Mucosa of gallbladder (tissue), 1 donor: ENCODE measurements around the gene PLEKHA6. TPM values are rescaled to one million over a fixed set of nuclear protein-coding genes. Genes with fewer than 3 reads are reported as not detected.

Experiments used
- DNase-seq: peaks from one replicate; pipeline ENCODE4 v3.0.0-alpha.2; 2020; ENCODE audit warnings: low spot score
- total RNA-seq: library from RNA; stranded (reverse); gene quantifications from one replicate; pipeline ENCODE4 v1.2.1, GENCODE V29; 2021
- donor health status: DM: no; HTN: no; CAD: no.

PLEKHA6 gene
- total RNA-seq, 1 donor from 2014 or later, result 115 TPM

DNA sequence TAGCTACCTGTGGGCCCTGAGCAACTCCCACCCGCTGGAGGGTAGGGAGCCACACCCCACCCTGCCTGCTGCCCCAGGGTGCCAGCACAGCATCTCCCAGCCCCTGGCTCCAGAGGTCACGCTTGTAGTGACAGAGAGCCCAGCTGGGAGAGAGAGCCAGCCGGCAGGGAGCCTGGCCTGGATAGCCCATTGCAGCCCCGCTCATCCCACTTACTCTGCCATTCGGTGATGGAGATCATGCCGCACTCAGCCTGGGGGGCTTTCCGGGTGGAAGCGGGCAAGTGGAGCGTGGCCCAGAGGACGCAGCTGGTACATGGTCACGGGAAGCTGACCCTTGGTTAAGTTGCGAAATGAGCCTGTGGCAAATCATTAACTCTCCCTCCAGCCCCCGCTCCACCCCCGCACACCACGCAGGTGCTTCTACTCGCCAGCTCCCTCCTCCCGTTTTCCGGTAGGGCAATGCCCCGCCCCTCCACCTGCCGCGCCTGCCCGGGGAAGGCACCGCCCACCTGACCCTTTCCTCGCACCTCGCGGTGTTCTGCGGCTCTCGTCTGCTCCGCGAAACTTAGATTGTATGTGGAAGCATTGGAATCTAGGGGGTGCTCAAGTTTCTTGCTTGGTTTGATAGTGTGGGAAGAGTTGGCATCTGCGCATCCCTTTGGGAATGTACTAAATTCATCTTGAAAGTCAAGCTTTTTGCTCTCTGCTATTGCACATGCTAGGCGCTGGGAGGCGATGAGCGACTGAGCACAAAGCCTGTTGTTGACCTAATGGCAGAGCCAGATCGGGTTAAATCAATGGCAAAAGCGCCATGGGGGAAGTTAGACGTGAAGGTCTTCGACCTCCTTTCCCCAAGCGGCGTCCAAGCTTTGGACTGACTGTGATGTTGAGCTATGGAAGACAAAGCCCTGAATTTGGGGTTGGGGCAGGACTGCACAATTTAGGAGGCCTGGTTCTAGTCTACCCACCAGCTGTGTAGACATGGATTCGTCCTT is 145.8 kb downstream of the PLEKHA6 start, which contains the start of gene GOLT1A:
Gene GOLT1A (minus strand): TSS at position 321 of the 995 bp plus-strand sequence. CDS start 82 bp downstream, at position 239.
- peak; percentile 87 for DNase-seq

DNA sequence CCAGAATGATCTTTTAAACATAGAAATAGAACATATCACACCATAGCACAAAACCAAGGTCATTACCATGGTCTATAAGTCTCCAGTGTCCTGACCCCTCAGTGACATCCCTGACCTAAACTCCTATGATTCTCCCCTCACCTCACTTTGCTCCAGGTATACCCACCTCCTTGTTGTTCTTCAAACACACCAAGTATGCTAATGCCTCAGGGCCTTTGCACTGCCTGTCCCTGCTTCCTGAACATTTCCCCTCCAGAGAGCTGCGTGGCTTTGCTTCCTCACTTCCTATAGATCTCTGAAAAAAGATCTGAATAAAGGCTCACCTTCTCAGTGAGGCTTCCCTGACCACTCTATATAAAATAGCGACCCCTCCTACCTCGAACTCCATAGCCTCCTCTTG is 147.0 kb downstream of the PLEKHA6 start:
- DNase-seq, result no peak

DNA sequence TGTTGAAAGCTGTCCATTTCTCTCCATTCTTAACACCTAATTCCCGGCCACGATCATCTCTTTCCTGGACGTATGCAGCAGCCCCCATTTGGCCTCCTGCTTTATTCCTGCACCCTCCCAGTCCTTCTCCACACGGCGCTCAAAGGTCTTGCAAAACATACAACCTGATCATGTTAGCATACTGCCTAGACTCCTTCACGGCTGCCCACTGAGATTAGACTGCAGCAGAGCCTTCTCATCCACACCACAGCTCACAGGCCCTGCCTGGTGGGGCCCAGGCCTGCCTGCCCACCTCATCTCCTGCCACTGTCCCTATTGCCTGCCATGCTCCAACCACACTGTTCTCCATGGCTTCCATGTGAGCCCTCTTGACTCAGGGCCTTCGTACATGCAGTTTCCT is 148.7 kb downstream of the PLEKHA6 start:
- DNase-seq, result no peak

DNA sequence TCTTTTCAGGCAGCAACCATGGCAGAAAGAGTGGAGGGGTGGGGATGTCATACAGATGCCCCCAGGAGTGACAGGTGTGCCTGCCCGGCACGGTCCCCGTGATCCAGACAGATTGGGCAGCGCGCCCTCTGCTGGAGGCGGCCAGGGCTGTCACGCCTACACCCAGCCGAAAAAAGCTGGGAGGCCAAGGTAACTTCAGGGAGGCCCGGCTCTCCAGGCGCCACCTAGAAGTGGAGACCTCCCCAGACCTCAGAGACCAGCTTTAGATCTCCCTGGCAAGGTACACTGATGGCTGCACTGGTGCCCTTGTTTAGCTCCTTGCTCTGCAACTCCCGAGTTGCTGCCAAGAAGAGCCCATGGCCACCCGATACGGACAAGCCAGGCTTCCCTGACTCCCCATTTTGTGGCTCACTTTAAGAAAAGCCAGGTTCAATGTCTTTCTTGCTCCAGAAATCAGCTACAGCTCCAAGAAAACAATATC is 152.6 kb downstream of the PLEKHA6 start:
- DNase-seq, result peak; percentile 56

DNA sequence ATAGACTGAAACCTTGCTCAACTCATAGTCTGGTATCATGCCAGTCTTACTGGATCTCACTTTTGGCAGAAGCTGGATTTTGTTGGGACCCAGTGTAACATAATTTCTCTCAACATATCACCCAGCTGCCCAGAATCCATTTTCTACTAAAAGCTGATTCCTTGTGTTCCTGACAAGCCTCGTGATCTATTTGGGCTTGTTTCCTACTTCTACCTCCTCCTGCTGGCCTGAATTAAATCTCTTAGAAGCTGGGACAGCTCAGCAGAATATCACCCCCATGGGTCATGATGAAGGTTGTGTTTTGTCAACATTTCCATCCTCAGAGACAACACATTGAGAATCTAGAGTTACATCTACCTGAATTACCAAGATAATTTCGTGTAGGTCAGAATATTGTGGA is 153.6 kb downstream of the PLEKHA6 start:
- DNase-seq, result no peak

DNA sequence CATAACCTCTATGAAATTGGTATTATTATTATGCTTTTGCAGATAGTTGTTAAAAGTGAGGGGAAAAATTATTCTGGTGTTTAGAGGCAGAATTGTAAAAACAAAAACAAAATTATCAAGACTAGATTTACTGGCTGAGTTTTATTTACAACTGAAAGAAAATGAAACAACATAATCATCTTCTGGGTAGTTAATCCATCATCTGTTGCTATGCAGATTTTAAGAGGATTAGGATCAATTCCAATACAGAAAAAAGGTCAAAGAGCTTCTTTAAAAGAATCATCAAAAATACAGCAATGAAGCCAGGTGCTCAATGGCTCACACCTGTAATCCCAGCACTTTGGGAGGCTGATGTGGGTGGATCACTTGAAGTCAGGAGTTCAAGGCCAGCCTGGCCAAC is 154.2 kb downstream of the PLEKHA6 start:
- DNase-seq, result no peak

DNA sequence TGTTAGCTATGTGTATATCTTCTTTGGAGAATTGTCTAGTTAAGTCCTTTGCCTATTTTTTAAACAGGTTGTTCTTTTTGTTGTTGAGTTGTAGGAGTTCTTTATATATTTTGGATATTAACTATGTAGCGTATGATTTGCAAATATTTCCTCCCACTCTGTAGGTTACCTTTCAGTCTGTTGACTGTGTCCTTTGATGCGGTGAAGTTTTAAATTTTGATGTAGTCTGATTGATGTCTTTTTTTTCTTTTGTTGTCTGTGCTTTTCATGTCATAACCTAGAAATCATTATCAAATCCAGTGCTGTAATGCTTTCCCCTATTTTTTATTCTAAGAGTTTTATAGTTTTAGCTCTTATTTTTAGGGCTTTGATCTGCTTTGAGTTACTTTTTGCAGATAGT is 154.8 kb downstream of the PLEKHA6 start:
- no peak for DNase-seq

DNA sequence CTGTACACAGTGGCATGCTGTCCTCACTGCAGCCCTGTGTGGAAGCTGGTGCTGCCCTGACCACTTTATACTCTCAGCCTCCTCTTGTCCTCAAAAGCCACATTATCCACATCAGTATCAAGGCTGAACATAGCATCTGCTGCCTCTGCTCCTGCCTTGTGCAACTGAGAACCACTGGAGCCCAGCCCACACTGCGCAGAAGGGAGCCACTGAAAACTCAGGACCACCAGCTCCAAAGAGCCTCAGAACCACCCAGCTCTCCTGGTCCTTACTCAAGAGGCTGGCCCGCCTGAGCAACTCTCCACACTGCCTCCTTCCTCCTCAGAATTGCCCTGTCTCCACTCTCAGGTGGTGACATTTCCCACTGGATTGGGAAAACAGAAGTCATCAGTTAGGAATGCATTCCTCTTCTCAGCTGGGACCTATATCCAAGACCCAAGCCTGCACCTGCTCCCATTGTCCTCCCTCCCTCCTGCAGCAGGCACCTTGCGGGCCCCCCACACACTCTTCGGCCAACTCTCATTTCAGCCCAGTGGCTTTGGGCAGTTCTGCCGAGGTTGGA is 156.4 kb downstream of the PLEKHA6 start:
- DNase-seq, result no peak

DNA sequence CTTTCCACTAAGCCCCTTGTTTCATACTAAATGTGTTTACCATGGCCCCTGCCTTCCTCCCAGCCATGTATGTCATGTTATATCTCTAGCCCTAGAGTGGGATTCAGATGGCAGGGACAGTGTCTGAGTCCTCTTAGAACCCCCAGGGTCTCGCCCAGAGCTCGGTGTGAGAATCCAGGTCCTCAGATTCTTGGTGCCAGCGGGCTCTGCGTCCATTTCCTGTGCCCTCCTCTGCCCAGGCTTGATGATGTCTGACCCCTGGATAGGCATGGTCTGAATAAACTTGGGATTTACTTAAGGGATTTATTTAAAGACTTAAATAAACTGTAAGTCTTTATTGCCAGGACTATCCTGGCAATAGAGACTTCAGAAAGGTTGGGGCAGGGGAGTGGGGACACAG is 157.2 kb downstream of the PLEKHA6 start:
- DNase-seq, result no peak

DNA sequence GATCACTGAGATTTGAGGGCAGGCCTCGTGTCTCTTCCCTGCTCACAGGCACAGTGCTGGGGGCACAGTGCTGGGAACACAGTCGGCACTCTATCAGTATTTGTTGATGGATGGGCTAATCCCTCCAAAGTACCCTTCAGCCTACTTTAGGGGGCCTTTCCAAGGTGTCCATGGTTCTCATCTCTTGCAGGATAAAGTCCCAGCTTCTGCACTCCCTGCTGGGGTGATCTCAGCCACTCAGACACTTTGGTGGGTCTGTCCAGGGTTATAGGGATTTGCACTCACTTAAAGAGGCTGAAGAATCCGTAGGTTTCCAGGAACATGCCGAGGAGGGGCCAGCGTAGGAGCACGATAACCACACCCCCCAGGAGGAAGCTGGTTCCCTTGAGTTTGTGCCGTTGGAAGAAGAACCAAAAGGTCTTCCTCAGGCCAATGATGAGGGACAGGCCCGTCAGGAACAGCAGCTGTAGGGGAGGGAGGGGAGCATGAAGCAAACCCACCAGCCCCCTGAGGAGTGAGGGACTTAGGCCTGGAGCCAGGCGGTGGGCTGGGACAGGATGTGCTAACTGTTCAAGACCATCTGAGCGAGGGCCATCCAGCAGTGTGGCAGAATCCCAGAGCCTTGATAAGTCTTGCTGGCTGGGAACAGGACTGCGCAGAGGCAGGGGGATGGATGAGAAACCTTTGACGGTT is 158.2 kb downstream of the PLEKHA6 start:
- no peak for DNase-seq

DNA sequence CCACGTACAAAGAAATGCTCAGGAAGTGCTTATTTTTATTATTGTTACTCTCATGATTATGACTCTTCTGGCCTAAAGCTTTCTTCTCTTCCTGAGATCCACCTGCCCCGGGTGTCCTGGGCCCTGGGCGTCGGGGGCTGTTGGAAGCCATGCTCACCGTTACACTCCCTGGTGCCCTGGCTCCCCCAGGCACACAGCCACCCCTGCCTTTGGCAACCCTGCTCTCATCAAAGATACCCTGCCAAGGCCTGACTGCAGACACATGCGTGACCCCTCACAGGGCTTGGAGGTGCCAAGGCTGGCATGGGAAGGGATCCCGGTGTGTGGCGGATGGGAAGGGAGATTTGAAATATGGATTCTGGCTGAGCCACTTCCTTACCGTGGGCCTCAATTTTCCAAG is 160.2 kb downstream of the PLEKHA6 start:
- DNase-seq, result no peak

DNA sequence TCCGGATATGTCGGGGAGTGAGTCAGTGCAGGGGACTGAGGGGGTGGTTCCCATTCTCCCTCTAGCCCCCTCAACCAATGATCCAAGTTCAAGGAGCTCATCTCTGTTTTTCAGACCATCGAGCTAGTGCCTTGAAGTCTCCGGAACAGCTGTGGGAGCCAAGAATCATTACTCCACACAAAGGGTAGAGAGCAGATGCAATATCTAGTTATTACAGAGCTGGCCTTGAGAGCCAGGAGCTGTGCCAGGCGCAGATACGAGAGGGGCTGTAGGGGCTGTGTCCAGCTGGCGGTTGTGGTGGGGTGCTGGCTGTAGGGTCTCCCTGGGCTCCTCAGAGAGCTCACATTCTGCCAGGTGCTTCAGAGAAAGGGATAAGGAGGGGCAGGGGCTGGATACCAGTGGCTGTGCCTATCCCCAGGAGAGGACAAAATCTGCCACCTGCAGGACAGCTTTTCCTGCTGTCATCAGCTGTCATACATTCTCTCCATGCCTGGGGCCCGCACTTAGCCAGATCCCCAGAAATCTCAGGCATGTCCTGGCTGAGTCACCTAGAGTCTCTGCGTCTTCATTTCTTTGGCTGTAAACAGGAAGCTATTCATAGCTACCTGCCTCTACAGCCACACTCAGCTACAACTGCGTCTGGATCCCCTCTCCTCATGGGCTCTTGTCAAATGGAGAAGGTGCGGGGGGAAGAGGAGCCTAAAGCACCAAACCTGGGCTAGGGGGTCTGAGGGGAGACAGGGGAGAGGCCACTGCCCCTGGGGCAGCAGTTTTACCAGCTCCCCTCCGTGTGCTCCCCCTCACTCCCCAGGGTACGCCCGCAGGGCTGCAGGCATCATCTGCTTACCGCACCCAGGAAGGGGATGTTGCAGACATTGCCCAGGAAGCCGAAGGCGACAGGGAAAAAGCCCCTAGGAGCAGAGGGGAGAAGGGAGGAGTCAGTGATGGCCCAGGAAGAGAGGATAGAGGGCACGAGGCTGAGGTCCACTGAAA is 161.1 kb downstream of the PLEKHA6 start:
- no peak for DNase-seq

DNA sequence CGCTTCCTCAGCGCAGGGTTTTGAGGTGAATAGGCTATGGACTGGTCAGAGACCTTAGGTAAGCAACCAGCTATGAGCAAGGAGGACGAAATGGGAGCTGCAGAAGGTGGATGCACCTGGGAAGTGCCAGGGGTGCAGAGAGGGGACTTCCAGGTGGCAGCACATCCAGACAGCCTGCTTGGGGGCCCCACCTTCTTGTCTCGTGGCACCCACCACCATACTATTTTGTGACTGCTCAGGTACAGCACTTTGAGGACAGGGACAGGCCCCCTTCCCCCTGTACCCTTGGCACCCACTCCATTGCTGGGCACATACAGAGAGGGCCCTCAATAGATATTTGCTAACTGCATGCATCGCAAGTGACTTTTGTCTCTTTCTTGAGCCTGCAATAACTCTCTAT is 162.7 kb downstream of the PLEKHA6 start:
- no peak for DNase-seq

DNA sequence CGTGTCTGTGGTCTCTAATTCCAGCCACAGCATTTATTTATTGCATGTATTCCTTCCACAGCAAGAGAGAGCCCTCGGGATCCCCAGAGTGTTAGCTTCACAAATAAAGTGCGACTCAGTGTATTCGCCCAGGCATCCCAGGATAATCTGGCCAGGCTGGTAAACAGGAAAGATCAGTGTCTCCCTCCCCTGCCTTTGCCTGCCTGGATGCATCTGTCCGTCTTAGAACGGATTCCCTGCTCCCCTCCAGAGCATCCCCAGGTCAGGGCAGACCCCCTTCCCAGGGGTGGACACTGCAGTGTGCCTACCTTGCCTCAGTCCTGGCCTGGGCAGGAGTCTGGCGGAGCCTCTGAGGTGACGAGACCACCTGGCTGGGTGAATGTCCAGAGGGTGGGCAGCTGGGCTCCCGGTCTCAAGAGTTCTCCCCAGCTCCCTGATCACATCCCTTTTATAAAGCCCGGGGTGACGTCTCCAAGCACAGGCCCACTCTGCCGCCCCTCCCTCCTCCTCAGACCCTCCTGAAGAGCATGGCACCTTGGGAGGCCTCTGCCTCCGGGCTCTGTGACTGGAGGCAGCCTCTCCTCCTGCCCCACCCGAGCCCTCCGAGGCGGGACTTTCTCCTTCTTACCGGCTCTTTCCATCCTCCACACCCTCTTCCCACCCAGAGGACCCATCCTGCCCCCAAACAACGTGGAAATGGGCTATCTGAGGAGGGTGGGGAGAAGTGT is 163.5 kb downstream of the PLEKHA6 start, which contains the start of gene KISS1:
Gene KISS1 (minus strand): TSS at position 424 of the 728 bp plus-strand sequence. CDS start 3,615 bp downstream, outside the sequence.
- DNase-seq, result no peak

DNA sequence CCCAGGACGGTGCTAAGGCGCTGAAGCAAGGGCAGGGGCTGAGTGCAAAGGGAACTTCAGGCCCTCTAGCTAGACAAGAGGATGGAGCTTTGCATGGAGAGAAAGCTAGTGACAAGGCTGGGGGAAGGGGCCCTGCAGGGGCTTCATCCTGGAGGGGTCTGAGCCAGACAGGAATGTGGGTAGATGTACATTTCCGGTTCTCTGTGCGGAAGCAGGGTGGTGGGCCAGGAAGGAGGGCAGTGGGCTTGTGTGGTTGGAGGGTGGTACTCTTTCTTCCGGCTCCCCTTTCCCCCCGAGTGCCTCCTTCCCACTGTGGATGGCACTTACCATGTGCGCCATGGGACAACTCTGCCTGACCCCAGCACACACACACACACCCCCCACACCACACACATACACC is 165.0 kb downstream of the PLEKHA6 start:
- no peak for DNase-seq

DNA sequence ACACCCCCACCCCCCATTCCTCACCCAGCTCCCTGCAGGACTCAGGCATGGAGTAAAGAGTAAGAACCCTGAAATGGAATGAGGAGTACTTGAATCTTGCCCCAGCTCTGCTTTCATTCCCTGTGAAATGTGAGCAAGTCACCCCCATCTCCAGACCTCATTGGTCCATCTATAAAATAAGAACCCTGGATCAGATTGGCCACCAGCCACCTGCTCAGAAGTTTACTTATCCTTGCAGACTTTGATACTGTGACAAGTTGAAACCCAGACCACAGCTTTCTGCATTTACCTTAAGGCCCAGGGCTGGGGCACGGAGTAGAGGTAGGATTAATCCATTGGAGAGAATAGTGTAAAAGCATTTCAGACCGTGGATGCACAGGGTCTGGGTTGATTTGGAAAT is 165.6 kb downstream of the PLEKHA6 start:
- no peak for DNase-seq

DNA sequence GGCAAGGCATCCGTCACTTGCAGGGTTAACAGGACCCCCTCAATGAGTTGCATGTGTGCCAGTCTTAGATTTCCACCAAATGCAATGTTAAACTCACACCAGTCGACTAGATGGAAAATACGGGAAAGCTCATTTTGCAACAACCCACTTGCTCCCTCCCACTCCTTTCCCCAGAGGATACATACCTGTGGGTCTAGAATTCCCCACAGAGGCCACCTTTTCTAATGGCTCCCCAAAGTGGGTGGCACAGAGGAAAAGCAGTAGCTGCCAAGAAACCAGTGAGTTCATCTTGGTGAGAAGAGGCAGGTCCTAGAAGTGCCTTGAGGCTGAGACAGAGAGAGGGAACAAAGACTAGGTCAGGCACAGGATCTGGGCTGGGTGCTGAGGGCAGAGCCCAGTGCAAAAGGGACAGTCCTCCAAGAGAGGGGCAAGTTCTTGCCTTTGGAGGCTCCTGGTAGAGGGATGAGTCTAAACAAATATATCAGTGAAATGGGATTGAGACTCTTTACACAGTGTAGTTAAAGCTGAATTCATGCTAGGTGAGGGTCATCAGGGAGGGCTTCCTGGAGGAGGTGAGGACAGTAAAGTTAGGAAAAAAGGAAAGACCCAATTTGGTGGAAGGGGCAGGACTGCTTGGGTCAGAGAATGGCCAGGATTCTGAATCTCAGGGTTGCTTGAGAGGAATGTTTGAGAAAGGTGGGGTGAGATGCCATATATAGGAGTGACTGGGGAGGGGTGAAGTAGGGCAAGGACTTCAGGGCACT is 167.0 kb downstream of the PLEKHA6 start:
- no peak for DNase-seq

DNA sequence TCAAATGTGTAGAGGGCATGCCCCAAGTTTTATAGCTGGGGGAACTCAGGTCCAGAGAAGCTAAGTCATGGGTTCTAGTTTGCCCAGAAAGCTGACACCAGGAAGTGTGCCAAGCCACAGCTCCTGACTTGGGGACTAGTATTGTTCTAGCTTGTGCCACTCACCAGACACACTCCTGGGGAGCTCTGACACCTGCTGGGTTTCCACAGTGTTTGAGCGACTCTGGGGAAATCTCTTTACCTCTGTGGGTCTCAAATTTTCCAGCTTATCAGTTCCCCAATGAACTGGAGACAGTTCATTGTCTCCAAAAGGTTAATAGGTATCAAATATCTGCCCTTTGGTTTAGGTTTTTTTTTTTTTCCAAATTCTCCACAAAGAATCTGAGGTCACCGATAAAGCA is 167.7 kb downstream of the PLEKHA6 start:
- no peak for DNase-seq

DNA sequence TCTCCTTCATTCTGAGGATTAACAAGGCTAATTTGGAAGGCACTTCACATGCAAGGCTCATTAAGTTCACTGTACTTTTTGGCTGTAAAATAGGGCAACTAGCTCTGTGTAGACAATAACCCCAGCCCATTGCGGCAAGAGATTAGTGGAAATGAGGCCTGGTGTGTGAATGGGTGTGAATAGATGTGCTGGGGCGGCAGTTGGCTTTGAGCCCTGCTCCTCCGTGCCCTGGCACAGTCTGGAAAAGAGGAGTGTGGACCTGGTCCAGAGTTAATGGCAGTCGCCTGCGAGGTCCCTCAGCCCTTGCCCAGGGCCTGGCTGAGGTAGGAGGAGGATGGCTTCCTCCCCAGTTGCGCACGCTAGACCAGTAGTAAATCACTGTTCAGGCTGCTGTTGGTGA is 168.3 kb downstream of the PLEKHA6 start:
- no peak for DNase-seq
